ENCODE results near the gene TIMM44.

- TF ChIP-seq CTCF (conservative IDR thresholded peaks at IDR 0.05) = no peak
- TF ChIP-seq EZH2 (IDR thresholded peaks at IDR 0.05; ENCODE audit: low read depth) = no peak
These were observed 15.1 kb downstream of the TIMM44 start for GRCh38 chr19:7928334-7928706.
